Measurements from ENCODE around the gene C1orf53. TPM values are rescaled to one million over a fixed set of nuclear protein-coding genes. Genes with fewer than 3 reads are reported as not detected.
A peak's percentile ranks its signal among the peaks of the same experiment; 100 is the strongest.
"Not testable (repeated sequence)": the region's sequence is repeated elsewhere in the genome, so short reads cannot be mapped to it uniquely, and the experiment has no call there.

C1orf53 gene
- total RNA-seq, 1 donor from 2014 or later = 1.4 TPM

GRCh38 chr1:197951617-197952175 lies 49.3 kb downstream of the C1orf53 start:
- Mint-ChIP-seq H3K27ac (no peak overlapping the region), H3K27me3 (ENCODE audit: insufficient read depth, low read depth) (peaks cover 2% of the 10 kb centered on the region), H3K36me3 (no peaks in the 10 kb centered on the region), H3K4me3 (no peak overlapping the region), H3K9me3 (no peaks in the 10 kb centered on the region), H3K4me1 (no peaks in the 10 kb centered on the region)
- DNase-seq (ENCODE audit: low spot score) = no peak
- H4K20me1 ChIP-seq (ENCODE audit: low read depth) = no peaks in the 10 kb centered on the region
- no peak overlapping the region for H3K4me2 ChIP-seq
- no peak overlapping the region for H3K27ac ChIP-seq
- no peaks in the 10 kb centered on the region for H3K9me3 ChIP-seq (ENCODE audit: low read depth)
- no peaks in the 10 kb centered on the region for H3K36me3 ChIP-seq
- H3K79me2 ChIP-seq (ENCODE audit: low read depth) = no peaks in the 10 kb centered on the region
- H3K4me1 ChIP-seq = no peaks in the 10 kb centered on the region
- H3K4me3 ChIP-seq = no peak overlapping the region
- no peak overlapping the region for H2AFZ ChIP-seq (replicated peaks)
- H3F3A ChIP-seq (ENCODE audit: low read depth) = no peaks in the 10 kb centered on the region
- TF ChIP-seq EZH2phosphoT487 (IDR thresholded peaks at IDR 0.05) (no peak), EZH2 (IDR thresholded peaks at IDR 0.05) (no peak)
- TF ChIP-seq, protein P1, sequence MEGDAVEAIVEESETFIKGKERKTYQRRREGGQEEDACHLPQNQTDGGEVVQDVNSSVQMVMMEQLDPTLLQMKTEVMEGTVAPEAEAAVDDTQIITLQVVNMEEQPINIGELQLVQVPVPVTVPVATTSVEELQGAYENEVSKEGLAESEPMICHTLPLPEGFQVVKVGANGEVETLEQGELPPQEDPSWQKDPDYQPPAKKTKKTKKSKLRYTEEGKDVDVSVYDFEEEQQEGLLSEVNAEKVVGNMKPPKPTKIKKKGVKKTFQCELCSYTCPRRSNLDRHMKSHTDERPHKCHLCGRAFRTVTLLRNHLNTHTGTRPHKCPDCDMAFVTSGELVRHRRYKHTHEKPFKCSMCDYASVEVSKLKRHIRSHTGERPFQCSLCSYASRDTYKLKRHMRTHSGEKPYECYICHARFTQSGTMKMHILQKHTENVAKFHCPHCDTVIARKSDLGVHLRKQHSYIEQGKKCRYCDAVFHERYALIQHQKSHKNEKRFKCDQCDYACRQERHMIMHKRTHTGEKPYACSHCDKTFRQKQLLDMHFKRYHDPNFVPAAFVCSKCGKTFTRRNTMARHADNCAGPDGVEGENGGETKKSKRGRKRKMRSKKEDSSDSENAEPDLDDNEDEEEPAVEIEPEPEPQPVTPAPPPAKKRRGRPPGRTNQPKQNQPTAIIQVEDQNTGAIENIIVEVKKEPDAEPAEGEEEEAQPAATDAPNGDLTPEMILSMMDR (IDR thresholded peaks at IDR 0.05) = no peak
- H3K9ac ChIP-seq = no peak overlapping the region
- H3K27me3 ChIP-seq = no peaks in the 10 kb centered on the region

- not testable (repeated sequence) for H3K36me3 Mint-ChIP-seq; H3F3A ChIP-seq (ENCODE audit: low read depth); H3K4me3 Mint-ChIP-seq; H4K20me1 ChIP-seq (ENCODE audit: low read depth); H3K36me3 ChIP-seq; H3K4me3 ChIP-seq; H3K27ac Mint-ChIP-seq; H3K9me3 Mint-ChIP-seq; H3K4me2 ChIP-seq; H3K4me1 ChIP-seq; H3K27me3 Mint-ChIP-seq (ENCODE audit: insufficient read depth, low read depth); H3K79me2 ChIP-seq (ENCODE audit: low read depth); H3K9me3 ChIP-seq (ENCODE audit: low read depth); H3K27me3 ChIP-seq; H3K9ac ChIP-seq; H3K4me1 Mint-ChIP-seq; DNase-seq (ENCODE audit: low spot score); H3K27ac ChIP-seq
- peak overlapping the region; percentile 50 for H2AFZ ChIP-seq (replicated peaks)
Observed at GRCh38 chr1:197953472-197953871, 51.0 kb downstream of the C1orf53 start.

DNA sequence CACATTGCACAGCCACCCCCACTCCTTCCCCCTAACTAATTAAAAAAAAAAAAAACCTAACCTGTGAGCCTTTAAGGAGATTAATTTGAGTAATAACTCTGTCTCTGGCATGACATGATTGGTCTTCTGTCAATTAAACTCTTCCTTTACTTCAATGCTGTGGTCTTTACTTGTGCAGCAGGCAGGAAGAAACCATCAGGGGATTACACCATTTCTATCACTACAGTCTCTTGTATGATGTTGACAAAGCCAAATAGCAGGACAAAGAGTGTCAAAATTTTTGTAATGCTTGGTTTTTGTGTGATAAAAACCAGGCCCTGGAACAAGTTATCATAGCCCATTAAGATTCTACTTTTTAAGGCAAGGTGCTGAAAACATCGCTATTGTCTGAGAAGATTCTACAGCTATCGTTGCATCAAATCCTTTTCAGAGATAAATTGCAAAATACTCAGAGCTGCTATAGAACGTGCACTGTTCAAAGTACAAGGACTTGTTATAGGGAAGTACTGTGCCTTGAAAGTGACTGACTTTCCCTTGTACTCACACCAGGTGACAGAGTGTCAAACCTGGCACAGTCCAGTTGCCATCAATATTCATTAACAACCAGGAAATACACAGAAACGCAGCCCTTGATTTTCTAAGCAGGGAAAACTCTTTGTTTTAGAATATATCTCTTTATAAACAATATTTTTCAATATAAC lies 52.4 kb downstream of the C1orf53 start:
- Histone ChIP-seq H3K9ac (no peak overlapping the region), H2AFZ (replicated peaks) (no peak overlapping the region), H3K27me3 (no peaks in the 10 kb centered on the region), H3K9me3 (ENCODE audit: low read depth) (no peaks in the 10 kb centered on the region), H4K20me1 (ENCODE audit: low read depth) (no peaks in the 10 kb centered on the region), H3K4me3 (no peak overlapping the region), H3K4me2 (no peak overlapping the region), H3K36me3 (no peaks in the 10 kb centered on the region), H3F3A (ENCODE audit: low read depth) (no peaks in the 10 kb centered on the region), H3K4me1 (no peaks in the 10 kb centered on the region), H3K79me2 (ENCODE audit: low read depth) (no peaks in the 10 kb centered on the region), H3K27ac (no peak overlapping the region)
- no peaks in the 10 kb centered on the region for H3K36me3 Mint-ChIP-seq
- H3K27me3 Mint-ChIP-seq (ENCODE audit: insufficient read depth, low read depth) = no peaks in the 10 kb centered on the region
- H3K4me1 Mint-ChIP-seq = no peaks in the 10 kb centered on the region
- no peaks in the 10 kb centered on the region for H3K9me3 Mint-ChIP-seq
- no peak overlapping the region for H3K4me3 Mint-ChIP-seq
- H3K27ac Mint-ChIP-seq = no peak overlapping the region
- DNase-seq (ENCODE audit: low spot score) = no peak
- TF ChIP-seq, protein P1 (IDR thresholded peaks at IDR 0.05) = no peak
